GM21528 (cell line): ENCODE results near the gene OPCML.

Experiments
- ATAC-seq: cut with Tn5 transposase; IDR thresholded peaks from one replicate; pipeline ENCODE4 v1.9.1; 2021; ENCODE audit warnings: mild to moderate bottlenecking, moderate library complexity; ENCODE audit not compliant: unreplicated experiment, low FRiP score

The OPCML gene

GRCh38 chr11:132973686-132974085 lies 558.6 kb downstream of the OPCML start:
- ATAC-seq: no peak

- ATAC-seq: no peak
Measured at GRCh38 chr11:132972565-132972964, 559.7 kb downstream of the OPCML start.

- ATAC-seq: no peak
Measured at GRCh38 chr11:132971351-132971750, 561.0 kb downstream of the OPCML start.

GRCh38 chr11:132969892-132970291 lies 562.4 kb downstream of the OPCML start:
- ATAC-seq: no peak

GRCh38 chr11:132962041-132962440 lies 570.3 kb downstream of the OPCML start:
- ATAC-seq: no peak

- ATAC-seq: no peak
Measured at GRCh38 chr11:132961453-132961852, 570.8 kb downstream of the OPCML start.

- ATAC-seq: no peak
Measured at GRCh38 chr11:132960273-132961078, 571.8 kb downstream of the OPCML start.

GRCh38 chr11:132959693-132960092 lies 572.6 kb downstream of the OPCML start:
- ATAC-seq: no peak

GRCh38 chr11:132957881-132958280 lies 574.4 kb downstream of the OPCML start:
- ATAC-seq: no peak

GRCh38 chr11:132948252-132948651 lies 584.0 kb downstream of the OPCML start:
- ATAC-seq: no peak

GRCh38 chr11:132944569-132944944 lies 587.7 kb downstream of the OPCML start:
- ATAC-seq: no peak

GRCh38 chr11:132943706-132944568 lies 588.4 kb downstream of the OPCML start:
- ATAC-seq: no peak

GRCh38 chr11:132943357-132943705 lies 589.0 kb downstream of the OPCML start:
- ATAC-seq: no peak

- ATAC-seq: no peak
Measured at GRCh38 chr11:132942611-132943356, 589.5 kb downstream of the OPCML start.

- ATAC-seq: no peak
Measured at GRCh38 chr11:132941761-132942160, 590.5 kb downstream of the OPCML start.

GRCh38 chr11:132941024-132941646 lies 591.2 kb downstream of the OPCML start:
- ATAC-seq: no peak

GRCh38 chr11:132937016-132937415 lies 595.3 kb downstream of the OPCML start:
- no peak for ATAC-seq

GRCh38 chr11:132935383-132935782 lies 596.9 kb downstream of the OPCML start:
- no peak for ATAC-seq

GRCh38 chr11:132933703-132934102 lies 598.6 kb downstream of the OPCML start:
- no peak for ATAC-seq

GRCh38 chr11:132925825-132926469 lies 606.4 kb downstream of the OPCML start:
- no peak for ATAC-seq
